22Rv1 (cell line): ENCODE results near the gene POFUT2.

ENCODE experiments used
- H3K27ac ChIP-seq: fragments of 450-650 bp; 2 replicates; pipeline ENCODE4 v1.5.1; 2017
- CTCF ChIP-seq: fragments of 450-650 bp; IDR thresholded peaks from 2 replicates; pipeline ENCODE4 v1.5.1; 2017; ENCODE audit warnings: mild to moderate bottlenecking
- ZFX ChIP-seq: fragments of 450-650 bp; IDR thresholded peaks from 2 replicates; pipeline ENCODE4 v1.6.1; 2017; ENCODE audit warnings: antibody characterized with exemption, borderline replicate concordance

The POFUT2 gene

GRCh38 chr21:45224189-45224938 lies 63.3 kb downstream of the POFUT2 start:
- no peak for TF ChIP-seq ZFX
- TF ChIP-seq CTCF = no peak
- no peak overlapping the region for H3K27ac ChIP-seq

GRCh38 chr21:45223236-45224185 lies 64.2 kb downstream of the POFUT2 start:
- H3K27ac ChIP-seq = no peak overlapping the region
- no peak for TF ChIP-seq CTCF
- no peak for TF ChIP-seq ZFX

GRCh38 chr21:45222001-45222400 lies 65.7 kb downstream of the POFUT2 start:
- TF ChIP-seq ZFX = no peak
- no peak for TF ChIP-seq CTCF
- H3K27ac ChIP-seq = no peak overlapping the region

GRCh38 chr21:45220714-45221490 lies 66.8 kb downstream of the POFUT2 start:
- no peak overlapping the region for H3K27ac ChIP-seq
- TF ChIP-seq CTCF (no peak), ZFX (no peak)

- TF ChIP-seq ZFX (no peak), CTCF (no peak)
- H3K27ac ChIP-seq = no peak overlapping the region
These were observed 67.6 kb downstream of the POFUT2 start for GRCh38 chr21:45220071-45220481.

GRCh38 chr21:45219517-45219916 lies 68.2 kb downstream of the POFUT2 start:
- no peak for TF ChIP-seq CTCF
- TF ChIP-seq ZFX = no peak
- no peak overlapping the region for H3K27ac ChIP-seq
